ENCODE results near the gene TBC1D22A. TPM values are rescaled to one million over a fixed set of nuclear protein-coding genes. Genes with fewer than 3 reads are reported as not detected.

Gene TBC1D22A
- total RNA-seq, 1 donor from 2014 or later = 10.6 TPM

DNA sequence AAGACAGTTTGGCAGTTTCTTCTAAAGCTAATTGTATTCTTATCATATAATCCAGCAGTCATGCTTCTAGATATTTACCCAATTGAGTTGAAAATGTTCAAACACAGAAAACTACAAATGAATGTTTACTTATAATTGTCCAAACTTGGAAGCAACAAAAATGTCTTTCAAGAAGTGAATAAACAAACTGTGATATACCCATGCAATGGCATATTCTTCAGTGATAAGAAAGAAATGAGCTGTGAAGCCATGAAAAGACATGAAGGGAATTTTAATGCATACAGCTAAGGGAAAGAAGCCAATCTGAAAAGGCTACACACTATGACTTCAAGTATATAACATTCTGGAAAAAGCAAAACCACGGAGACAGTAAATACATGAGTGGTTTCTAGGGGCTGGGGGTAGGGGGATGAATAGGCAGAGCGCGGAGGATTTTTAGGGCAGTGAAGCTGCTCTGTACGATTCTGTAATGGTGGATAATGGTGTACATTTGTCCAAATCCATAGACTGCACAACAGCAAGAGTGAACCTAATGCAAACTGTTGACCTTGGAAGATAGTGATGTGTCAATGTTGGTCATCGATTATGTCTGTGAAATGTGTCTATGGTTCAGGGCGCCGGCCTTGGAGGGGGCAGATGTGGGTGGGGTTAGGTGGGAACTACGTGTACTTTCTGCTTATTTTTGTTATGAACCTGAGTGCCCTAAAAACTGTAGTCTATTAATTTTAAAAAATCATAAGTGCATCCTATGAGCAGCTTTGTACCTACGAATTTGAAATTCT, 424.9 kb downstream of the TBC1D22A start:
- H3K27ac ChIP-seq = no peak overlapping the region
- Mint-ChIP-seq H3K4me3 (no peak overlapping the region), H3K27ac (no peak overlapping the region), H3K27me3 (ENCODE audit: insufficient read depth, low read depth) (peaks cover 4% of the 10 kb centered on the region), H3K36me3 (peaks cover 2% of the 10 kb centered on the region), H3K9me3 (peaks cover 23% of the 10 kb centered on the region), H3K4me1 (no peaks in the 10 kb centered on the region)
- H3K4me3 ChIP-seq = no peak overlapping the region
- peaks cover 4% of the 10 kb centered on the region for H3K9me3 ChIP-seq (ENCODE audit: low read depth)
- no peaks in the 10 kb centered on the region for H3F3A ChIP-seq (ENCODE audit: low read depth)
- TF ChIP-seq, protein P1, sequence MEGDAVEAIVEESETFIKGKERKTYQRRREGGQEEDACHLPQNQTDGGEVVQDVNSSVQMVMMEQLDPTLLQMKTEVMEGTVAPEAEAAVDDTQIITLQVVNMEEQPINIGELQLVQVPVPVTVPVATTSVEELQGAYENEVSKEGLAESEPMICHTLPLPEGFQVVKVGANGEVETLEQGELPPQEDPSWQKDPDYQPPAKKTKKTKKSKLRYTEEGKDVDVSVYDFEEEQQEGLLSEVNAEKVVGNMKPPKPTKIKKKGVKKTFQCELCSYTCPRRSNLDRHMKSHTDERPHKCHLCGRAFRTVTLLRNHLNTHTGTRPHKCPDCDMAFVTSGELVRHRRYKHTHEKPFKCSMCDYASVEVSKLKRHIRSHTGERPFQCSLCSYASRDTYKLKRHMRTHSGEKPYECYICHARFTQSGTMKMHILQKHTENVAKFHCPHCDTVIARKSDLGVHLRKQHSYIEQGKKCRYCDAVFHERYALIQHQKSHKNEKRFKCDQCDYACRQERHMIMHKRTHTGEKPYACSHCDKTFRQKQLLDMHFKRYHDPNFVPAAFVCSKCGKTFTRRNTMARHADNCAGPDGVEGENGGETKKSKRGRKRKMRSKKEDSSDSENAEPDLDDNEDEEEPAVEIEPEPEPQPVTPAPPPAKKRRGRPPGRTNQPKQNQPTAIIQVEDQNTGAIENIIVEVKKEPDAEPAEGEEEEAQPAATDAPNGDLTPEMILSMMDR (IDR thresholded peaks at IDR 0.05) = no peak
- TF ChIP-seq EZH2phosphoT487 (IDR thresholded peaks at IDR 0.05) = no peak
- no peak for TF ChIP-seq EZH2 (IDR thresholded peaks at IDR 0.05)
- no peaks in the 10 kb centered on the region for H4K20me1 ChIP-seq (ENCODE audit: low read depth)
- no peak overlapping the region for H2AFZ ChIP-seq (replicated peaks)
- no peak overlapping the region for H3K4me2 ChIP-seq
- no peak for DNase-seq (ENCODE audit: low spot score)
- H3K79me2 ChIP-seq (ENCODE audit: low read depth) = no peaks in the 10 kb centered on the region
- H3K9ac ChIP-seq = no peak overlapping the region
- H3K4me1 ChIP-seq = no peaks in the 10 kb centered on the region
- no peaks in the 10 kb centered on the region for H3K27me3 ChIP-seq
- no peaks in the 10 kb centered on the region for H3K36me3 ChIP-seq

DNA sequence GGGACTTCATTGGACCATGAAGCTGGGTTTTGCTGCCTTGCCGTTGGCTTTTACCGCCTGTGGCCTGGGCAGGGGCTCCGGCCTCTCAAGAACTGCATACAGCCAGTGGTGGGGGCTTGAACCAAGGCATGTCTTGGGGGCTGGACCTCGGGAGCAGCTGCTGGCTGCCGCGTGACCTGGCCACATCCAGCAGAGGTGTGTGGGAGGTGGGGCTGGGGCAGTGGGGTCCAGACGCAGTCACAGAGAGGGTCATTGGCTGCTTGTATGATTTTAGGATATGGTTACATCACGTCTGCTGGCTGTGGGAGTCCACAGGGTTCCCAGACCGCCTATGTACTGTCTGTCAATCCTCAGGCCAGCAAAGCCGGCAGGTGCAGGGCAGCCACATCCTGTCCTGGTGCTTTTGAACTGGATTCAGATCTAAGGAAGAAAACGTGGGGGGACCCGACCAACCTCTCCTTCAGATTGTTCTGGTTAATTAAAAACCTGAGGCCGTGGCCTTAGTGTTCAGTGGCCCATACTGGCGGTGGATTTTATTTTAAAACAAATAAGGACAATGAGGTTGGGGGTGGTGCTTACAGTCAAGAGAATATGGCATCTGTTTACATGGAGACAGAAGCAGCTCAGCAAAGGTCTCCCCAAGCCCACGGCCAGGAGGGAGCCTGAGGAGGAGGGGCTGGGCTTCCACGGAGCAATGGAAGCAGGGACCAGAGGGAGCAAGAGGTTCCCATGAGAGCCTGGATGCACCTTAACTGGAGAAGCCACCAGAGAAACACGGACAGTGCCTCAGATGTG, 426.0 kb downstream of the TBC1D22A start:
- H3K9ac ChIP-seq = no peak overlapping the region
- Mint-ChIP-seq H3K4me3 (no peak overlapping the region), H3K27me3 (ENCODE audit: insufficient read depth, low read depth) (peaks cover 4% of the 10 kb centered on the region), H3K27ac (no peak overlapping the region), H3K36me3 (peaks cover 2% of the 10 kb centered on the region), H3K4me1 (no peaks in the 10 kb centered on the region), H3K9me3 (peaks cover 19% of the 10 kb centered on the region)
- H3K79me2 ChIP-seq (ENCODE audit: low read depth) = no peaks in the 10 kb centered on the region
- H3K27me3 ChIP-seq = no peaks in the 10 kb centered on the region
- H3K4me3 ChIP-seq = no peak overlapping the region
- no peak overlapping the region for H3K4me2 ChIP-seq
- no peaks in the 10 kb centered on the region for H3K4me1 ChIP-seq
- no peak for DNase-seq (ENCODE audit: low spot score)
- H4K20me1 ChIP-seq (ENCODE audit: low read depth) = no peaks in the 10 kb centered on the region
- H3F3A ChIP-seq (ENCODE audit: low read depth) = no peaks in the 10 kb centered on the region
- TF ChIP-seq EZH2 (IDR thresholded peaks at IDR 0.05) (no peak), EZH2phosphoT487 (IDR thresholded peaks at IDR 0.05) (no peak)
- TF ChIP-seq, protein P1 (IDR thresholded peaks at IDR 0.05) = no peak
- H3K36me3 ChIP-seq = no peaks in the 10 kb centered on the region
- no peak overlapping the region for H3K27ac ChIP-seq
- peaks cover 4% of the 10 kb centered on the region for H3K9me3 ChIP-seq (ENCODE audit: low read depth)
- no peak overlapping the region for H2AFZ ChIP-seq (replicated peaks)

DNA sequence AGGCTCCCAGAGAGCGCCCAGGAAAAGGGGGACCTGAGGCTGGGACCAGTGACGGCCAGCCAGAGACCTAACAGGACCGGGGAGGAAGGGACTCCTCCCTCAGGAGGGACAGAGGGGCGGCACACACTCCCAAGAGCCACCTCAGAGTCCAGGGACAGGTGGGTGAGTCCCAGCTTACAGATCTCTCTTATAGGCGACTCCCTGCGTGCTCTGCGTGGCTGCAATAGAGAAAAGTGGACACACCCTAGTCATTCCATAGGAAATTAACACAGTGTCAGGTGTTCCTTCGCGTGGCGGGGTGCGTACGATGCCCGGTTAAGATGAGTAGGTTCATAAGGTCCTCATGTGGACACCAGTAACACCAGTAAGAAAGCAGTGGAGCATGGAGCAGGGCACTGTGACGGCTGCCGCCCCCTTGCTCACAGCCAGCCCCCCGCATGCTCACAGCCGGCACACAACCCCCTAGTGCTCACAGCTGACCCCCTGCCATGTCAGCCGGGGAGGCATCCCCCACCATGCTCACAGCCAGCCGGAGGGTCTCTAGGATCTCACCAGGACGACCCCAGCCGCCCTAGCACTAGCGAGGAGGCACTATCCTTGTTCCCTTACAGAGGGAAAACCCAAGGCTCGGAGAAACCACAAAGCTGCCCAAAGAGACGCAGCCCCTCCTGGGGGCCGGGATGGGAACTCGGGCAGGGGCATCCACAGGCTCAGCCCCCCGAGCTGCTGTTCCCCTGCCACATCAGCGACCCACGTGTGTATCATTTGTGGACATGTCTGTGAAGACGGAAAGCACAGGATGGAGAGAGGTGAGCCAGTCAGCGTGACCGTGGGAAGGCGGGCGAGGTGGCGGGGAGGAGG, 426.8 kb downstream of the TBC1D22A start:
- H3F3A ChIP-seq (ENCODE audit: low read depth) = no peaks in the 10 kb centered on the region
- H3K9me3 Mint-ChIP-seq = peaks cover 17% of the 10 kb centered on the region
- no peak overlapping the region for H3K4me3 ChIP-seq
- no peaks in the 10 kb centered on the region for H3K27me3 ChIP-seq
- TF ChIP-seq EZH2phosphoT487 (IDR thresholded peaks at IDR 0.05) (no peak), EZH2 (IDR thresholded peaks at IDR 0.05) (no peak)
- TF ChIP-seq, protein P1 (IDR thresholded peaks at IDR 0.05) = no peak
- no peak overlapping the region for H3K4me3 Mint-ChIP-seq
- H3K36me3 ChIP-seq = no peaks in the 10 kb centered on the region
- no peak overlapping the region for H3K27ac ChIP-seq
- H3K79me2 ChIP-seq (ENCODE audit: low read depth) = no peaks in the 10 kb centered on the region
- peaks cover 4% of the 10 kb centered on the region for H3K9me3 ChIP-seq (ENCODE audit: low read depth)
- no peak overlapping the region for H2AFZ ChIP-seq (replicated peaks)
- no peak overlapping the region for H3K27ac Mint-ChIP-seq
- no peaks in the 10 kb centered on the region for H4K20me1 ChIP-seq (ENCODE audit: low read depth)
- no peaks in the 10 kb centered on the region for H3K4me1 Mint-ChIP-seq
- no peak overlapping the region for H3K9ac ChIP-seq
- H3K4me1 ChIP-seq = no peaks in the 10 kb centered on the region
- no peaks in the 10 kb centered on the region for H3K36me3 Mint-ChIP-seq
- H3K27me3 Mint-ChIP-seq (ENCODE audit: insufficient read depth, low read depth) = peaks cover 4% of the 10 kb centered on the region
- H3K4me2 ChIP-seq = no peak overlapping the region
- DNase-seq (ENCODE audit: low spot score) = no peak

Measured in neural progenitor cell (in vitro differentiated cells).